WERI-Rb-1 (cell line): ENCODE data around the gene B3GNT3.

ENCODE experiments used
- DNase-seq: peaks from one replicate; pipeline ENCODE4 v3.0.0-alpha.2; 2020
- H3K27ac ChIP-seq: fragments of 250-450 bp; sonication (Bioruptor Pico); 2 replicates; pipeline ENCODE4 v1.5.1; 2020; ENCODE audit warnings: mild to moderate bottlenecking, moderate library complexity
- H3K27me3 ChIP-seq: fragments of 250-450 bp; sonication (Bioruptor Pico); 2 replicates; pipeline ENCODE4 v1.5.1; 2021; ENCODE audit warnings: mild to moderate bottlenecking, low read depth, moderate library complexity; ENCODE audit not compliant: insufficient read depth, severe bottlenecking
- H3K36me3 ChIP-seq: fragments of 250-450 bp; sonication (Bioruptor Pico); 2 replicates; pipeline ENCODE4 v1.5.1; 2020; ENCODE audit warnings: mild to moderate bottlenecking, moderate library complexity
- H3K4me3 ChIP-seq: 2 replicates; pipeline ENCODE4 v1.5.1; 2011; ENCODE audit warnings: low read depth, mild to moderate bottlenecking, control low read depth, low read length
- H3K9me3 ChIP-seq: fragments of 250-450 bp; sonication (Bioruptor Pico); 2 replicates; pipeline ENCODE4 v1.5.1; 2021; ENCODE audit warnings: mild to moderate bottlenecking, moderate library complexity; ENCODE audit not compliant: severe bottlenecking
- TF ChIP-seq, protein P1 (sequence below): IDR thresholded peaks from 2 replicates; pipeline ENCODE4 v1.5.1; 2011; ENCODE audit warnings: low read depth, mild to moderate bottlenecking, control low read depth, inconsistent platforms, low read length

Gene B3GNT3

GRCh38 chr19:17861542-17862402 is 66.8 kb downstream of the B3GNT3 start:
- H3K36me3 ChIP-seq, result peaks cover 59% of the 10 kb centered on the region
- H3K4me3 ChIP-seq, result no peak overlapping the region
- TF ChIP-seq, protein P1, sequence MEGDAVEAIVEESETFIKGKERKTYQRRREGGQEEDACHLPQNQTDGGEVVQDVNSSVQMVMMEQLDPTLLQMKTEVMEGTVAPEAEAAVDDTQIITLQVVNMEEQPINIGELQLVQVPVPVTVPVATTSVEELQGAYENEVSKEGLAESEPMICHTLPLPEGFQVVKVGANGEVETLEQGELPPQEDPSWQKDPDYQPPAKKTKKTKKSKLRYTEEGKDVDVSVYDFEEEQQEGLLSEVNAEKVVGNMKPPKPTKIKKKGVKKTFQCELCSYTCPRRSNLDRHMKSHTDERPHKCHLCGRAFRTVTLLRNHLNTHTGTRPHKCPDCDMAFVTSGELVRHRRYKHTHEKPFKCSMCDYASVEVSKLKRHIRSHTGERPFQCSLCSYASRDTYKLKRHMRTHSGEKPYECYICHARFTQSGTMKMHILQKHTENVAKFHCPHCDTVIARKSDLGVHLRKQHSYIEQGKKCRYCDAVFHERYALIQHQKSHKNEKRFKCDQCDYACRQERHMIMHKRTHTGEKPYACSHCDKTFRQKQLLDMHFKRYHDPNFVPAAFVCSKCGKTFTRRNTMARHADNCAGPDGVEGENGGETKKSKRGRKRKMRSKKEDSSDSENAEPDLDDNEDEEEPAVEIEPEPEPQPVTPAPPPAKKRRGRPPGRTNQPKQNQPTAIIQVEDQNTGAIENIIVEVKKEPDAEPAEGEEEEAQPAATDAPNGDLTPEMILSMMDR, result no peak
- H3K9me3 ChIP-seq, result no peaks in the 10 kb centered on the region
- H3K27me3 ChIP-seq, result no peaks in the 10 kb centered on the region
- DNase-seq, result no peak
- H3K27ac ChIP-seq, result peak overlapping the region; percentile 8; the same call in 1 of the 2 replicates

DNA sequence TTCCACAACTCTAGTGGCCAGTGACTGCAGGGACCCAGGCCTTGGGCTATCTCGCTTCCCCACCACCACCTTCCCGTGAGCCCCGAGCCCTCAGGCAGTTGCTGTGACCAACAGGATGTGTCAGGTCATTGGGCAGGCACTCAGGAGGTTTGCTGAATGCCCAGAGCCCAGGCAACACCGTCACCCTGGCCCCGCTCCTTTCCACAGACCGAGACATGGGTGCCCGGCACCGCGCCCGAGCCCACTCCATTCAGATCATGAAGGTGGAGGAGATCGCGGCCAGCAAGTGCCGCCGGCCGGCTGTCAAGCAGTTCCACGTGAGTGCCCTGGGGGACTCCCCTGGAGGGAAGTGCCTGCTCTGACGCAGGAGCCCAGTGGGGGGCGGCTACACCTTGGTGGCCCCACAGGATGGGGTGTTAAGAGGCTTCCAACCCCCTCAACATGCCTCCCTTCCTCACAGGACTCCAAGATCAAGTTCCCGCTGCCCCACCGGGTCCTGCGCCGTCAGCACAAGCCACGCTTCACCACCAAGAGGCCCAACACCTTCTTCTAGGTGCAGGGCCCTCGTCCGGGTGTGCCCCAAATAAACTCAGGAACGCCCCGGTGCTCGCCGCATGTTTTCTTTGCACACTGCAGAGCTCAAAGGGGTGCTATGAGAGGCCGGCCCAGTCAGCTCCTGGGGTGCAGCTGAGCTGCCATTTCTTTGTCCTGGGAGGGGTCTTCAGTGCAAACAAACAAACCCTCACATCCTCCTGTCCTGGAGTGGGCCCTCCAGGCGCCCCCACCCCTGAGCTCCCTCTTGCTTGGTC is 68.0 kb downstream of the B3GNT3 start:
- H3K27ac ChIP-seq, result peak overlapping the region; percentile 44; the same call in 1 of the 2 replicates

More for the DNA sequence above, 68.0 kb downstream of the B3GNT3 start:
- no peak overlapping the region for H3K4me3 ChIP-seq
- H3K36me3 ChIP-seq, result peaks cover 59% of the 10 kb centered on the region
- H3K27me3 ChIP-seq, result no peaks in the 10 kb centered on the region
- no peak for DNase-seq
- no peaks in the 10 kb centered on the region for H3K9me3 ChIP-seq
- TF ChIP-seq, protein P1, result no peak
